Measurements from ENCODE around the gene APBA2.
"Not testable (repeated sequence)": the region's sequence is repeated elsewhere in the genome, so short reads cannot be mapped to it uniquely, and the experiment has no call there.

Gene APBA2

GRCh38 chr15:28998511-28998910 is 112.7 kb downstream of the APBA2 start:
- DNase-seq (ENCODE audit: low spot score), result no peak

GRCh38 chr15:29003191-29003839 is 117.5 kb downstream of the APBA2 start:
- DNase-seq (ENCODE audit: low spot score), result no peak

DNA sequence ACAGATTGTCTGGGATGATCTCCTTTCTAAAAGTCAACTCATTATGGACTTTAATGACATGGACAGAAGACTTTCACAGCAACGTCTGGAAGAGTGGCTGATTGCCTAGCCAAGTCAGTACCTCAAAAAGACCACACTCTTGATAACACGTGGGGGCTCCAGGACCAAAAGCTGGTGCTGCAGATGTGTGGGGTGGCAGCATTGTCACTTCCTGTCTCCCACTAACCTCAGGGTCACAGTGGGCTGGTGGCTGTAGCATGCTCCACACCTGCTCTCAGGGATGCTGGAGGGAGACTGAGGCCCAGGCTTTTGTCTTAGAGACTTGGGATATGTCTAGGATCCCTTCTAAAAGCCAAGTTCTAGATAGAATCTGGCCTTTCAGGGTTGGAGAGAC is 118.1 kb downstream of the APBA2 start:
- DNase-seq (ENCODE audit: low spot score), result no peak

DNA sequence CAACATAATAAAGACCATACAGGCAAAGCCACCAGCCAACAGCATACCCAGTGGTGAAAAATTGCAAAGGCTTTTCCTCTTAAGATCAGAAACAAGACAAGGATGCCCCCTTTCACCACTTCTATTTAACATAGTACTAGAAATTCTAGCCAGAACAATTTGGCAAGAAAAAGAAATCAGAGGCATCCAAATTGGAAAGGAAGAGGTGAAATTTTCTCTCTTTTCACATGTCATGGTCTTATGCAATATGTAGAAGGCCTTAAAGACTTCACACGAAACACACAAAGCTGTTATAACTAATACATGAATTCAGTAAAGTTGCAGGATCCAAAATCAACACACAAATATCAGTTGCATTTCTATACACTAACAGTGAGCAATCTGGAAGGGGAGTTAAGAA is 120.2 kb downstream of the APBA2 start:
- DNase-seq (ENCODE audit: low spot score), result no peak

DNA sequence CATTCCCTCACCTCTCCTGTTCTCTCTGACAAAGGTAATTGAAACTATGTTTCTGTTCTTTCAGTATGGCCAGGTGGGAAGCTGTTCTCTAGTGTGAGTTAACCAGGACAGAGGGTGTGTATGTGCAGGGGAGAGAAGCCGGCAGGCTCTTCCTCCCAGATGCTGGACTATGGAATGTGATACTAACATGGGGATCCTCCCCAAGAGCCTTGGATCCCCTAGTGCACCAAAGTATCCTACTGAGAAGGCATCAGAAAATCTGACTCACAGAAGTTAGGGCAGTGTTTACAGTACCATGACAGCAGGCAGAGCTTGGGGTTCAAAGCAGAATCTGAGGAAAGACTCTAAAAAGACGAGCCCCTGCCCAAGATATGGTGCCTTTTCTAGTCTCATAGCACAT is 123.1 kb downstream of the APBA2 start:
- DNase-seq (ENCODE audit: low spot score), result no peak

- no peak for DNase-seq (ENCODE audit: low spot score)
Observed at GRCh38 chr15:29012097-29012496, 126.3 kb downstream of the APBA2 start.

GRCh38 chr15:29014493-29014892 is 128.7 kb downstream of the APBA2 start:
- DNase-seq (ENCODE audit: low spot score), result no peak

- DNase-seq (ENCODE audit: low spot score), result no peak
Observed at GRCh38 chr15:29016518-29016917, 130.7 kb downstream of the APBA2 start.

DNA sequence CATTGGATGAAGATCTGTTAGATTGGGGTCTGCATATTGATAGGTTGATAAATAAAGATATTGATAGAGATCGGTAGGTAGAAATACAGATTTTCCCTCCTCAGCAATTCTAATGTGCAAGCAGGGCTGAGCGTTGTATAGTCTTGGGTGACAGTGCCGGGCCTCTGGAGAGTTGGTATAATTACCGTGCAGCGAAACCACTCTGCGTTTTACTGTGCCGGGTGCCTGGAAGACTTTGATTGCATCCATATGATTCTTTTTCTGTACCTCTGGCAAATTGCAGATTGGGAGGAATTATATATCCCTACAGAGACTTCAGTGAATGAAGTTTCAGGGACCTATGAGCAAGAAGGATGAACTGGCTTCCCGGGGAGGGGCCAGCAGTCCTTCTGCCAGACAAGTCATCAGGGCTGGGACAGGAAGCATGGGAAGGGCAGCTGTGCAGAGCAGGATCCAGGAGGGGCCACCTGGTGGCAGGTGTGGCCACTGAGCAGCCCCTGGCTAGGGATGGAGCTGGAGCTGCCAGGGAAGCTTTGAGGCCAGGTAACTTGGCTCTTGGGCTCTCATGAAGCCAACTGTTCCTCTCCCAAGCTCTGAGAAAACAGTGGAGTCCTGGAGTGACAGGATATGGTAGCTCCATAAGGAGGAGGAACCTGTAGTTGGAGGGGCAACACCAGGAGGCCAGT is 132.5 kb downstream of the APBA2 start:
- no peak for DNase-seq (ENCODE audit: low spot score)

- no peak for DNase-seq (ENCODE audit: low spot score)
Observed at GRCh38 chr15:29018995-29019976, 133.5 kb downstream of the APBA2 start.

GRCh38 chr15:29021857-29022256 is 136.1 kb downstream of the APBA2 start:
- DNase-seq (ENCODE audit: low spot score), result no peak

GRCh38 chr15:29024662-29025061 is 138.9 kb downstream of the APBA2 start:
- DNase-seq (ENCODE audit: low spot score), result no peak

GRCh38 chr15:29025411-29025810 is 139.6 kb downstream of the APBA2 start:
- DNase-seq (ENCODE audit: low spot score), result not testable (repeated sequence)

DNA sequence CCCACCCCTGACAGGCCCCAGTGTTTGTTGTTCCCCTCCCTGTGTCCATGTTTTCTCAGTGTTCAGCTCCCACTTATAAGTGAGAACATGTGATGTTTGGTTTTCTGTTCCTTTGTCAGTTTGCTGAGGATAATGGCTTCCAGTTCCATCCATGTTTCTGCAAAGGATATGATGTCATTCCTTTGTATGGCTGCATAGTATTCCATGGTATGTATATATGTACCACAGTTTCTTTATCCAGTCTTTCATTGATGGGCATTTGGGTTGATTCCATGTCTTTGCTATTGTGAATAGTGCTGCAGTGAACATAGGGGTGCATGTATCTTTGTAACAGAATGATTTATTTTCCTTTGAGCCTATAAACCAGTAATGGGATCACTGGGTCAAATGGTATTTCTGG is 142.4 kb downstream of the APBA2 start:
- not testable (repeated sequence) for DNase-seq (ENCODE audit: low spot score)

GRCh38 chr15:29029651-29030195 is 143.9 kb downstream of the APBA2 start:
- DNase-seq (ENCODE audit: low spot score), result no peak

GRCh38 chr15:29031502-29032228 is 145.9 kb downstream of the APBA2 start:
- DNase-seq (ENCODE audit: low spot score), result no peak

GRCh38 chr15:29032229-29032625 is 146.5 kb downstream of the APBA2 start:
- DNase-seq (ENCODE audit: low spot score), result no peak

GRCh38 chr15:29032751-29033150 is 147.0 kb downstream of the APBA2 start:
- DNase-seq (ENCODE audit: low spot score), result no peak

GRCh38 chr15:29034151-29034550 is 148.4 kb downstream of the APBA2 start:
- DNase-seq (ENCODE audit: low spot score), result no peak

DNA sequence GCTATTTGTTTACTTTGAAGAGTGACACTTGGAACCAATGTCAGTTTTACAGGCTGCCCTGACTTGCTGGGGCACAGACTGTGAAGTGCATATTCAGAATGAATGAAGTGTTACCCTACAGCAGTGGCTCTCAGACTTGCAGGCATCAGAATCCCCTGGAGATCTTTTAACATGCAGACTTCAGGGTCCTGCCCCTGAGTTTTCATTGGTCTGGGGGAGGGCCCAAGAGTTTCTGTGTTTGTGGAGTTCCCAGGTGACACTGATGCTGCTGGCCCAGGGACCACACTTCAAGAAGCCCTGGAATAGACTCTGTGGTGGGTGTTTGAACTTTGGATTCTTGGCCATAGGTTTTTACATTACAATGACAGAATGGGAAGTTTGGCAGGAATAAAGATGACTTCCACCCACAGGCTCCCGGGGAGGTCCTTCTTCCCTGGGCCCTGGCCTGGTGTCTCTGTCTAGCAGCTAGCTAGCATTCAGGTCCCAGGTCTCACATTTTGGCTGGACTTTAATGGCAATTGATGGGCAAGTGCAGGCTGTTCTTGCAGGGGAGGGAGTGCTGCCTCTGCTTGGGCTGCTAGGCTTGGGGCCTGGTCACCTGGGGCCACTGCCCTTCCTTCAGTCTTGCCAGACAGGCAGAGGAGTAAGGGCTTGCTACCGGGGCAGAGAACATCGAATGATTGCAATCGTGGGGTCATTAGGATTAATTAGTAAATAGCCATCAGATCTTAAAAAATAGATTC is 149.0 kb downstream of the APBA2 start:
- DNase-seq (ENCODE audit: low spot score), result no peak

All from GM03348 (cell line).